ENCODE data around the gene LRRC74B. TPM values are rescaled to one million over a fixed set of nuclear protein-coding genes. Genes with fewer than 3 reads are reported as not detected.

Gene LRRC74B
- total RNA-seq, 4 donors from 2014 or later = not detected

DNA sequence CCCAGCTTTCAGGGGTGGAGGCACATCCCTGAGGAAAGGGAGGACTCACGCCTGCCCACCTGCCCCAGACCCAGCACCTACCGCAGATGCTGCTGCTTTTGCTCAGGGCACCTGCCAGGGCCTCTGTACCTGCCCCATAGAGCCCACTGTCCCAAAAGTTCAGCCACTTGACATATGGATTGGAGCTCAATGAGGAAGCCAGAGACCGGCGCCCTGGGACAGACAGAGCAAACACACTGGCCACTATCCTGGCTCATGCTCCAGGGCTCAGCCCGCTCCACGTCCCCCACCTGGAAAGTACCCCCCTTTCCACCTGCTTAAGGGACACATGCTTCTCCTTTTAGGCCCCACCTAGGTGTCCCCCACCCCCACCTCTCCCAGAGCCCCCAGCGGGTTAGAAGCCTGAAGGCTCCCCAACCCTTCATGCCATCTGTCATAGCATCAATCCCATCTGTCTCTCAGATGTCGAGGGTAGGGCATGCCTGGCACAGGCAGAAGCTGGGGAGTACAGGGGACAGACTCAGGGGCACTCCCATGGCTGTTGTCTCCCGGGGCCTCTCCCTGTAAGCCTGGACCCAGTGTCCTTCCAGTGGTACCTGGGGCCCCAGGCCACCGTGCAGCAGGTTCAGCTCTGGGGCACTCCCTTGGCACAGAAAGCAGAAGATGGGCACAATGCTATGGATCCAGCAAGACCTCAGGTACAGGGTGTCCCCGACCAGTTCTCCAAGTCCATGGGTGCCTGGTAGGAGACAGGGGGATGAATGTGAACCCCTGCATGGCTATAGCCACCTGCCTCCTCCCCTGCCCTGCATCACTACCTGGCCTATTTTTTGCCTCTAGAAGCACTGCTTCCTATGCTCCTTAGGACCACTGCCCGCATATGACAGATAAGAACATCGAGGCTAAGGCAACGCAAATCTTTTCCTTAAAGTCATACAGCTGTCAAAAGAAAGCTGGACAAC is 33.0 kb upstream of the LRRC74B start:
- Histone ChIP-seq H3K9me3 (no peaks in the 10 kb centered on the region), H3K27me3 (no peaks in the 10 kb centered on the region), H3K36me3 (no peaks in the 10 kb centered on the region), H3K4me3 (no peak overlapping the region), H3K27ac (no peak overlapping the region), H3K4me1 (peaks cover 7 to 25% (median 13%) of the 10 kb centered on the region in 4 donors)
- TF ChIP-seq POLR2A (IDR thresholded peaks at IDR 0.05) = no peak
- TF ChIP-seq, protein P1, sequence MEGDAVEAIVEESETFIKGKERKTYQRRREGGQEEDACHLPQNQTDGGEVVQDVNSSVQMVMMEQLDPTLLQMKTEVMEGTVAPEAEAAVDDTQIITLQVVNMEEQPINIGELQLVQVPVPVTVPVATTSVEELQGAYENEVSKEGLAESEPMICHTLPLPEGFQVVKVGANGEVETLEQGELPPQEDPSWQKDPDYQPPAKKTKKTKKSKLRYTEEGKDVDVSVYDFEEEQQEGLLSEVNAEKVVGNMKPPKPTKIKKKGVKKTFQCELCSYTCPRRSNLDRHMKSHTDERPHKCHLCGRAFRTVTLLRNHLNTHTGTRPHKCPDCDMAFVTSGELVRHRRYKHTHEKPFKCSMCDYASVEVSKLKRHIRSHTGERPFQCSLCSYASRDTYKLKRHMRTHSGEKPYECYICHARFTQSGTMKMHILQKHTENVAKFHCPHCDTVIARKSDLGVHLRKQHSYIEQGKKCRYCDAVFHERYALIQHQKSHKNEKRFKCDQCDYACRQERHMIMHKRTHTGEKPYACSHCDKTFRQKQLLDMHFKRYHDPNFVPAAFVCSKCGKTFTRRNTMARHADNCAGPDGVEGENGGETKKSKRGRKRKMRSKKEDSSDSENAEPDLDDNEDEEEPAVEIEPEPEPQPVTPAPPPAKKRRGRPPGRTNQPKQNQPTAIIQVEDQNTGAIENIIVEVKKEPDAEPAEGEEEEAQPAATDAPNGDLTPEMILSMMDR (IDR thresholded peaks at IDR 0.05) = no peak
- peak in 1 of 3 donors; percentile 48 for DNase-seq

DNA sequence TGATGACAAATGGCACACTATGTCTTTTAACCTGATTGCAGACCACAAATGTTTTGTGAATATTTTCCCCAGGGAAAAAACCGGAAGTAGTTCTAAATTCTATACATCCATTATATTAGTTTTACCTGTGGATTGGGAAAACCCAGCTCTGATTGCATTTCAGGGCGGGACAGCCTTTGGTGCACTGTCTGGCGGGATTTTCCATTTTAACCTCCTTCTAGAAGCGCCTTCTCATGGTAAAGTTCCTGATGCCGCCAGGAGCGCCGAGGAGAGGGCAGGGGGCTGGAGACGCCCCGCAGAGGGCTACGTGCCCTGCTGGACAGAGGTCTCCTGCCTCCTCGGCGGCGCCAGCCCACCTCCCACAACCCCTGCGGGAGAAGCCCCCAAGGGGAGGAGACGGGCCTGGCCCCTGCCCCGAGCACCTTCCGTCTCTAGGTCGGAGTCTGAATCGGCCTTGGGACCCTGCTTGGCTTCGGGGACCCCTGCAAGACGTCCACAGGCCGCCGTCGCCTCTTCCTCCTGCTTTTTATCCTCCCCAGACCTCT is 32.0 kb upstream of the LRRC74B start:
- Histone ChIP-seq H3K9me3 (no peaks in the 10 kb centered on the region), H3K27me3 (no peaks in the 10 kb centered on the region), H3K36me3 (no peaks in the 10 kb centered on the region), H3K27ac (peak overlapping the region; percentile 11 to 71 (median 47)), H3K4me1 (peaks cover 7 to 25% (median 13%) of the 10 kb centered on the region in 4 donors), H3K4me3 (peak overlapping the region; percentile 30 to 52 (median 51))
- no peak for DNase-seq
- TF ChIP-seq, protein P1 (IDR thresholded peaks at IDR 0.05) = no peak
- no peak for TF ChIP-seq POLR2A (IDR thresholded peaks at IDR 0.05)

DNA sequence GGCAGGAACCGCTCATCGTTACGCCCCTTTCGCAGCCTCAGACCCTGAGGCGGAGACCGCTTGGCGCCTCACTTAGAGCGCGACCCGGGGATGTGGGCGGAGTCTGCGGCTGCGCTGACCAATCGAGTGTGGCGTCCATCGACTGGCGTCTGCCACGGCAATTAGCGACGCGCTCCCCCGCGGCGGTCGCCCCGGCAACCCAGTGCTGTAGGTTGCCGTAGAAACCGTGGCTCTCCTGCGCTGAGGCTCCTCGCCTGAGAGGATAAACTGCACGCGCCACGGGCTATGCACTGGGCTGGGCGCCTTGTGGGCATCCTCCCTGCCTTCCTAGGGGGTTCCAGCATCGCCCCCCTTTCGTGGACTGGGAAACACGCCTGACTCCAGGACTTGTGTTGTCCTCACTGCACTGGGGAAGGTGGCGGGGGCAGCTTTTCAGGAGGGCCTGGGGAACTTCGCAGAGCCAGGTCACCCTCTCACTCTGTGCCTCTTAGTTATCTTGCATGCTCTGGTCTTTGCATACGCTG is 31.5 kb upstream of the LRRC74B start:
- H3K9me3 ChIP-seq = no peaks in the 10 kb centered on the region
- peaks cover 7 to 25% (median 13%) of the 10 kb centered on the region in 4 donors for H3K4me1 ChIP-seq
- no peaks in the 10 kb centered on the region for H3K27me3 ChIP-seq
- H3K36me3 ChIP-seq = no peaks in the 10 kb centered on the region
- TF ChIP-seq, protein P1 (IDR thresholded peaks at IDR 0.05) = no peak
- TF ChIP-seq POLR2A (IDR thresholded peaks at IDR 0.05) = no peak
- peak; percentile 84 to 96 (median 93) for DNase-seq
- H3K4me3 ChIP-seq = peak overlapping the region; percentile 30 to 52 (median 51)
- H3K27ac ChIP-seq = peak overlapping the region; percentile 11 to 71 (median 47)

DNA sequence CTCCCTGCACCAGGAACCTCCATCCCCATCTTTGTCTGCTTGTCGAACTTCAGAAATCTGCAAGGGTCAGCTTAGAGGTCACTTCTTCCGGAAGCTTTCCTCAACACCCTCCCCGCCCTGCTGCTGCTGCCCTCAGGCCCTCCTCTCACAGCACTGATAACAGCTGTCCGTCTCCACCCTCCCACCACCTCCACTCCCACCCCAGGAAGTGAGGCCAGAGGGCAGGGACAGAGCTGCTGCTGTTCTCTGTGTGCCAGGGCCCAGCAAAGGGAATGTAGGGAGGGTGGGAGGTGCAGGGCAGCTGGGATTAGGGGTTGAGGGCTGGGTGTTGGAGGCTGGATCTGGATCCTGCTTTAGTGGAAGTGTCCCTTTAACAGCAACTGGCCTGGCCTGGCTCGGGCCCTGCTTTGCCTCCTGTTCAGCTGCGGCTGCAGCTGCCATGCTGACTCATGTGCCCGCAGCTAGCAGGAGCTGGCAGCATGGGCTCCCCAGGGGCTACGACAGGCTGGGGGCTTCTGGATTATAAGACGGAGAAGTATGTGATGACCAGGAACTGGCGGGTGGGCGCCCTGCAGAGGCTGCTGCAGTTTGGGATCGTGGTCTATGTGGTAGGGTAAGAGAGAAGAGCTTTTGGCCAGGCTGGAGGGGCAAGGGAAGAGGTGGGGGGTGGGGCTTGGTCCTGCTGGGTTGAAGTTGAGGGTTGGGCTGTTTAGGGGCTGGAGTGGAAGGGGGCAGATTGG is 30.9 kb upstream of the LRRC74B start, which contains the start of gene P2RX6:
P2RX6 (plus strand) TSS at position 440 of the 740 bp plus-strand sequence; CDS start at position 450, 10 bp downstream.
- Histone ChIP-seq H3K9me3 (no peaks in the 10 kb centered on the region), H3K4me3 (peak within 1 kb of the TSS; percentile 30 to 52 (median 51)), H3K4me1 (peaks cover 7 to 25% (median 13%) of the 10 kb centered on the region in 4 donors), H3K36me3 (no peaks in the 10 kb centered on the region), H3K27ac (peak within 1 kb of the TSS; percentile 11 to 71 (median 47)), H3K27me3 (no peaks in the 10 kb centered on the region)
- TF ChIP-seq, protein P1 (IDR thresholded peaks at IDR 0.05) = no peak
- no peak for TF ChIP-seq POLR2A (IDR thresholded peaks at IDR 0.05)
- peak in 1 of 3 donors; percentile 66 for DNase-seq

DNA sequence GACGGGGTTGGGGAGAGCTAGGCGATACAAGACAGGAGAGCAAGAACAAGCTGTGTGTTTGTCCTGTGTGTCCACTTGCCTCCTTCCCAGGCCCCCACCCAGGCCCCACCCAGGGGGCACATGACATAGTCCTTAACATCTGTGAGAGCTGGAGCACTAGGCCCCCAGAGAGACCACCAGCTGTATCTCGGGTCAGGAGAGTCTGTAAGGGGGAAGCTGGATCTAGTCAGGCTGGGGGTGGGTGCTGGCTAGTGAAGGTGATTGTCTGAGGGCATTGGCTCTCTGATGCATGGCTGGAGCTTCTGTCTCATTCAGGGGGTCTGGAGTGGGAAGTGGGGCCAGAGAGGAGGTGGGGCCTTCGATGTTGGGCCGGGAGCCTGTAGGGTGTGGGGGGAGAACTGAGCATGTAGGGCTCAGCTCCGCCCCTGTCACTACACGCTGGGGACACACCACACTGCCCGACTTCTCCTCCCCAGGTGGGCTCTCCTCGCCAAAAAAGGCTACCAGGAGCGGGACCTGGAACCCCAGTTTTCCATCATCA is 30.2 kb upstream of the LRRC74B start:
- TF ChIP-seq POLR2A (IDR thresholded peaks at IDR 0.05) = no peak
- TF ChIP-seq, protein P1 (IDR thresholded peaks at IDR 0.05) = no peak
- H3K36me3 ChIP-seq = no peaks in the 10 kb centered on the region
- H3K4me3 ChIP-seq = no peak overlapping the region
- H3K27ac ChIP-seq = peak overlapping the region in 1 of 4 donors; percentile 49
- no peaks in the 10 kb centered on the region for H3K27me3 ChIP-seq
- DNase-seq = no peak
- peaks cover 7 to 25% (median 13%) of the 10 kb centered on the region in 4 donors for H3K4me1 ChIP-seq
- no peaks in the 10 kb centered on the region for H3K9me3 ChIP-seq
